ENCODE data around the gene EXT2.

EXT2 gene

DNA sequence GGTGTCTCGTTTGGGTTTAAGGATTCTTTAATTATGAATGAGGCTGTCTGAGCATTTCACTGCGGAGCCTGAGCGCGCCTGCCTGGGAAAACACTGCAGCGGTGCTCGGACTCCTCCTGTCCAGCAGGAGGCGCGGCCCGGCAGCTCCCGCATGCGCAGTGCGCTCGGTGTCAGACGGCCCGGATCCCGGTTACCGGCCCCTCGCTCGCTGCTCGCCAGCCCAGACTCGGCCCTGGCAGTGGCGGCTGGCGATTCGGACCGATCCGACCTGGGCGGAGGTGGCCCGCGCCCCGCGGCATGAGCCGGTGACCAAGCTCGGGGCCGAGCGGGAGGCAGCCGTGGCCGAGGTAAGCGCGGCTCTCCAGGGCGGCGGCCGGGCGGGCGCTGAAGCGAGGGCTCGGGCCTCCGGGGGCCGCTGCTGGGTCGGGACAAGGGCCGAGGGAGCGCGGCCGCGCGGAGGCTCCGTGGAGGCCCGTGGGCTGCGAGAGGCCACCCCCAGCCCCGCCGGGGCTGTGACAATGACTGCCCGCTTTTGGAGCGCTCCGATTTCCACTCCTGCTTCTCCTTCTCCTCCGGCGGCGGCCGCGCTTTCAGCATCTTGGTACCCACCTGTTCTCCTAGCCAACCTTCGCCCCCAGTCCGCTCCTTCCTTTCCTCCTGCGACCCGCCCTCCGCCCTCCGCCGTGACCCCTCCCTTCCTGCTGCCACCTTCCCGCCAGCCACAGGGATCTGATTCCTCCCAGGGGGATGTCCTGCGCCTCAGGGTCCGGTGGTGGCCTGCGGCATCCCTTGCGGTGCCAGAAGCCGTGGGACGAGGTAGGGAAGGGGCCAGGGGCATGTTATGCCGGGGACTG lies at the start of gene EXT2:
Gene EXT2 (plus strand): TSS at position 173 of the 854 bp plus-strand sequence. CDS start 12,035 bp downstream, outside the sequence.
- peak; percentile 60 for DNase-seq

DNA sequence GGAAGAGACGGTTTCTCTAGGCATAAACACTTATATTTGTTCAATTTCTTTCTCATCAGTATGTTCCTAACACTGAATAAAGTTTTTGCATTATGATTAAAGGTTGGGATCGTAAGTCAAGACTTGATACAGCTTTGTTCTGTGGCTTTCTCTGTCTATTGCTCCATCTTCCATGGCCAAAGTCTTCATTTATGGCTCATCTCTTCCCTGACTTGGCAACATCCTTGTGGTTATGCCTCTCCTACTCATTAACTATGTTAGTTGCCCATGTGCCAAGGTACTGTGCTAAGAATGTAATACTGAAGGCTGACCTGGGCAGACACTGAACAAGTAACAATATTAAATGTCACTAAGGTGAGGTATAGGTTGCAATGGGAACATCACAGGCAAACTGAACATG lies 49.3 kb upstream of the EXT2 start:
- DNase-seq: no peak

DNA sequence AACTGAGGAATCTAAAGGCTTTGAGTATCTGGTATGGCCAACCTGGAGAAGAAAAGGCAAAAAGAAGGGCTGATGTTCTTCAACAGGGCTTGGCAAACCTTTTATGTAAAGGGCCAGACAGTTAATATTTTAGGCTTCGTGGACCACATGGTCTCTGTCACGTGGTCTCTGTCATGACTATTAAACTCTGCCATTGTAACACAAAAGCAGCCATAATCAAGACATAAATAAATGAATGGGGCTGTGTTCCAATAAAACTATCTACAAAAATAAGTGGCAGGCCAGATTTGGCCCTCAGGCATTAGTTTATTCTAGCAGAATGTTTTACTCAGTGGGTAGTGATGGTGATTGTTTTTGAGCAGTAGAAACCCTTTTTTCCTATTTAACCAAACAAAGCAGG lies 48.2 kb upstream of the EXT2 start:
- no peak for DNase-seq

DNA sequence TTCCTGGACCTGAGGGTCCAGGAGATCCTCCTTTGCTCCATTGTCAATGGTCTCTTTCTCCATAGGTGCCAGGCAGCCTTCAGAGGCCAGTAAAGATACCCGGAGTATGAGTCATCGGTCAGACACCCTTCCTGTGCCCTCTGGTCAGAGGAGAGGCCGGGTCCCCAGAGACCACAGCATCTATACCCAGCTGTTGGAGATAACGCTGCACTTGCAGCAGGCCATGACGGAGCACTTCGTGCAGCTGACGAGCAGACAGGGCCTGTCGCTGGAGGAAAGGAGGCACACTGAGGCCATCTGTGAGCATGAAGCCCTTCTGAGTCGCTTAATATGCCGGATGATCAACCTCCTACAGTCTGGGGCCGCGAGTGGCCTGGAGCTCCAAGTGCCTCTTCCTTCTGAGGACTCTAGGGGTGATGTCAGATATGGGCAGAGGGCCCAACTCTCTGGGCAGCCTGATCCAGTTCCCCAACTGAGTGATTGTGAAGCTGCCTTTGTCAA lies 47.5 kb upstream of the EXT2 start, which contains the start of gene ACCSL:
Gene ACCSL (plus strand): TSS at position 51 of the 501 bp plus-strand sequence. CDS start 56 bp downstream, at position 107.
- no peak for DNase-seq

DNA sequence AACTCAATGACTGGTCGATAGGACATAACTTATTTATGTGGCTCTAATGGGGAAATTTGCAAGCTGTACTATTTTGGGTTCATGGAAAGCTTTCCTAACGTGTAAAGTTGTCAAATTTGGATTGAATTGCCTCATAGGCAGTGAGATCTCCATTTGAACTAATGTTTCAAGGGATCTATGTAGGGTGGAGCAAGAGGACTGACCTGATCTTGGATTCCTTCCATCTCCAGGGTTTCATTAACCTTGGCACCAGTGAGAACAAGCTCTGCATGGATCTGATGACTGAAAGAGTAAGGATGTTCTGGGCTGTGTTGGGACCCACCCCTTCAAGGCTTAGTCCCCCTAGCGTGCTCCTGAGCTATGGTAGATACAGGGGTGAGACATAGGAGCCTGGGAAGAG lies 45.6 kb upstream of the EXT2 start:
- no peak for DNase-seq

DNA sequence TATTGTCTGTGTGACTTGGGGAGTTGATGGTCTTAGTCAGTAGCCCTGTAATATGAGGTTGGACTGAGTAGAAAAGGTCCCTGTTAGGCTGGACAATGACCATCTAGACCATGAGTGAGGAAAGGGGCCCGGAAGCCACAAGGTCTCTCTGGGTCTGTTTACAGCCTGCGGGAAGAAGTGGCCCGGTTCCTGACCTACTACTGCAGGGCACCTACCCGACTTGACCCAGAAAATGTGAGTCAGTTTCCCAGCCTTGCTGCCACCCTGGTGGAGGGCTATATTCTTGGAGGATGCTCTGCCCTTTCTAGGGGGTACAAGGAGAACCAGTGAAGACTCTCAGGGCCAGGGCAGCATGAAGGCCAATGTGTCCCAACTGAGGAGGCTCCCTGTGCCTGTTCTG lies 44.3 kb upstream of the EXT2 start:
- DNase-seq: no peak

DNA sequence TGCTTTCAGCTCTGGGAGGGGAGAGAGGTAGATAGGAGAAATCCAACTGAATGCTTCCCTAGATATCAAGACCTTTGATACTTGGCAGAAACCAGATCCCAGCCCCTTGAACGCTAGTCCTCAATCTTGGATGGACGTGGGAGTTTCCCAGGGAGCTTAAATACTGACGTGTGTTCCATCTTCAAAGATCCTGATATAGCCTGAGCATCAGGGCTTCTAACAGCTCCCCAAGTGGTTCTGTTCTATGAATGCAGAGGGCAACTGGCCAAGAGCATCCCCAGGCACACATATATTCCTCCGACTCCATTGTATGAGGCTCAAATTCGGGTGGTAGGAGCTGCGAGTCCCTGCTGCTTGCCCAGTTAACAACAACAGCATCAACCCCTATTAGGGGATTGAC lies 38.1 kb upstream of the EXT2 start:
- no peak for DNase-seq

DNA sequence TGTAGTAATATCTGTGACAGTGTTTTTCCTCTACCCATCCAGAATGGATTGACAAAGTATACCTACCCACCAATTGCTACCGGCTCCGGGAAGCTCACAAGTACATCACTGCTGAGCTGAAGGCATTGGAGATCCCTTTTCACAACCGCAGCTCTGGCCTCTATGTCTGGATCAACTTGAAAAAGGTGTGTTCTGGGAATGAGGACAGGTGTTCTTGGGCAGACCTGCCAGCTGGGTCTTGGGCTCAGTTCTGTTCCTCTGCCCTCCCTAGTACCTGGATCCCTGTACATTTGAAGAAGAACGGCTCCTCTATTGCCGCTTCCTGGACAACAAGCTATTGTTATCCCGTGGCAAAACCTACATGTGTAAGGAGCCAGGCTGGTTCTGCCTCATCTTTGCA lies 37.2 kb upstream of the EXT2 start:
- no peak for DNase-seq

DNA sequence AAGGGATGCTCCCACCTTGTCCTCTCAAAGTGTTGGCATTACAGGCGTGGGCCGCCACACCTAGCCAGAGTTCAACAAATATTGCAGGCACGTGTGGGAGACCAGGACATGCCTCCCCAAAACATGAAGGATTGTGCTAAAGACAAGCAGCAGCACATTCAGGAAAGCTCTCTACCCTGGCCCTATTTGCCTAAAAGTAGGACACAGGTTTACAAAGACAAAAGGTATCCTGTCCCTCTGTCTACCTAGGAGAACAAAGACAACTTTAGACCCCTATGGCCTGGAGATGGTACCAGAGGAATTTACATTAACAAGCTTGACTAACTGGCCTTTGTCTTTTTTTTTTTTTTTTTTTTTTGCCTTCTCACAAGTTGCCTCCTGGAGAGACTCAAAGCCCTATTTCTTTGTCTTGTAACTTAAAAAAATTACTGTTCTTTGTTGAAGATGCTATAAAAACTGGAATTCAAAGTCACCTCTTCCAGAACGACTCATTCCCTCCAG lies 30.3 kb upstream of the EXT2 start:
- no peak for DNase-seq

DNA sequence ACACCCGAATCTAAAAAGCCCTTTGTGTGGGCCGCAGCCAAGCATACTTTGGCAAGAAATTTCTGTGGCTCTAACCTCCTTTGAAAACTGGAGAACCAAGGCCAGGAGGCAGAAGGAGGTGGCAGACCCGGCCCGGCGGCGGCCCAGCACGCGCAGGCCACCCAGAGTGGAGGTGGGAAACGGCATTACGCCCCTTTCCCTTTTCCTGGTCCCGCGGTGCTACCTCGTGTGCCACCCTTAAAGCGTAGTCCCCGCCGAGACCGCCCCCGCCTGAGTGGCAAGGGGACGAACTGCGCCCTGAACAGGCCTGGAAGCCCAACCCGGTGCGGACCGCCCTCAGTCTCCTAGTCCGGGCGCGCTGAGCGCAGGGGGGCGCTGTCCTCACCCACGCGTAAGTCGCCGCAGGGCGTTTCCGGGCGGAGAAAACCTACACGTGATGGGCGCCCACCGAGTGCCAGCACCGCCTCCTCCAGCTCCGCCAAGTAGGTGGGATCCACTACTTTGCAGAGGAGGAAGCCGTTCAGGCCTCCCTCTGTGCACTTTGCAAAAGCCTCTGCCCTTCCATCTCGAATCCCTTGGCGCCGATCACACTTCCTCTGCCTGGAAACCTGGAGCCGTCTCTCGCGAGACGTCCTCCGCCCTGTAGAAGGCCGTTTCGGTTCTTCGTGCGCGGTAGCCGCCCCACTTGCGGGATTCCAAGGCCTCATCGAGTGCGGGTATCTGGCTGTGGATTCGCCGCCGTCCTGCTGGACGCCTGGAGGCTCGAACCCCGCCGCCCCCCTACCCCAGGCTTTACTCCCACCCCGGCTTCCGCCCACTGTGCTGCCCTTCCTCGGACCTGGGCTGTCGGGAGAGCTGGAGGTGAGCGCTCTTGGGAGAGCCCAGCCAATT lies 29.4 kb upstream of the EXT2 start, which contains the start of gene ACCS:
Gene ACCS (plus strand): TSS at position 430 of the 891 bp plus-strand sequence. CDS start 1,358 bp downstream, outside the sequence.
- DNase-seq: peak; percentile 76

DNA sequence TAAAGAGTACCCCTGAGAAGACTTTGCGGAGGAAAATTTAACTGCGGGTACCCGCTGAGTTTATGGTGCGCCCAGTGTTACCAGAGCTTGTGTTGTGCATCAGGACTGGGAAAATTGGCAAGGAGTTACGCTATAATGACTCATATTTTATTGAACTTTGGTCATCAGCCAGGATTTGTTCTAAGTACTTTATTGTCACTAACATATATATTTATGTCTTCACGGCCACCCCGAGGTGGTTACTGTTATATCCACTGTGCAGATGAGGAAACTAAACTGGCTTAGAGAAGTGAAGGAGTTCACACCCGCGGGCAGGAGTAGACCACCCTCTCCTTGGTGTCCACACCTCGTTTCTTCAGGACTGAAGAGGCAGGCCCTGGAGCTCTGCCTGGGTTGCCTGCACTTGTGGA lies 28.7 kb upstream of the EXT2 start:
- DNase-seq: no peak

DNA sequence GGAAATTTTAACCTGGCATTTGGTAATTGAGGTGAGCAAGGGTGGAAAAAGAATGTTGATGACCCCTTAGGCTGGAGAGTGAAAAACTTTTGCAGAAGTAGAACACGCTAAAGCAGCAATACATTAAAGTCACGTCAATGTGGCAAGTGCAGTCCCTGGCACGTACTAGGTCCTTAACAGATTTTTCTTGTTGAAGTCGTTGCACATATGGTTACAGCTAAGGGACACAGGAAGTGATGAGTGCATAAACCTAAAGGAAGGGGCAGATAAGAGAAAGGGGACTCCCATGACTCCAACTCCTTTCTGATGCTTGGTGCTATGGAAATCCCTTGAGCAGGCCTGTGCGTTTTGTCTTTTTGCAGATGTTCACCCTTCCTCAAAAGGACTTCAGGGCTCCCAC lies 28.2 kb upstream of the EXT2 start:
- DNase-seq: no peak

DNA sequence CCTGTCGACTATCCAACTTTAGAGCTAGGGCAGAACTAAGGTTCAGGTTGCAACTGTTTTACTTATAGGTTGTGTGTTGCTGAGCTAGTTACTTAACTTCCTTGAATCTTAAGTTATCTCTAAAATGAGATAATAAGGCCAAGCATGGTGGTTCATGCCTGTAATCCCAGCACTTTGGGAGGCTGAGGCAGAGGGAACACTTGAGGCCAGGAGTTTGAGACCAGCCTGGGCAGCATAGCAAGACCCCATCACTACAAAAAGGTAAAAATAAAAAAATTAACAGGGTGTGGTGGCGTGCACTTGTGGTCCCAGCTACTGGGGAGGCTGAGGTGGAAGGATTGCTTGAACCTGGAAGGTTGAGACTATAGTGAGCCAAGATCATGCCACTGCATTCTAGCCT lies 27.3 kb upstream of the EXT2 start:
- DNase-seq: no peak

DNA sequence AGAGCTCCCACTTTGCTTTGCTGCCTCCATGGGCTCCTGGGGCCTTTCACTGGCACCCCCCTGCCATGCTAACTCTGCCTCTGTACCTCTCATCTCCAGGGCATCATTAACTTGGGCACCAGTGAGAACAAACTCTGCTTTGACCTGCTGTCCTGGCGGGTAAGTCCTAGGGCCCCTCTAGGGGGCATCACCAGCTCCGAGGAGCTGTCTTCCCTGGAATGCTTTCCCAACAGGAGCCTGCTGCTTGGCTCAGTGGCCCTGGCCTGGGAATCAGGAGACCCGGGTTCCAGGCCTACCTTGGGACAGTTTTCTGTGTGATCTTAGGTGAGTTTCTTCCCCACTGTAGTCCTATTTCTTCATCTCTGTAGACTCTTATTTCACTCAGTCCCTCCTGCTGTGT lies 24.3 kb upstream of the EXT2 start:
- no peak for DNase-seq

DNA sequence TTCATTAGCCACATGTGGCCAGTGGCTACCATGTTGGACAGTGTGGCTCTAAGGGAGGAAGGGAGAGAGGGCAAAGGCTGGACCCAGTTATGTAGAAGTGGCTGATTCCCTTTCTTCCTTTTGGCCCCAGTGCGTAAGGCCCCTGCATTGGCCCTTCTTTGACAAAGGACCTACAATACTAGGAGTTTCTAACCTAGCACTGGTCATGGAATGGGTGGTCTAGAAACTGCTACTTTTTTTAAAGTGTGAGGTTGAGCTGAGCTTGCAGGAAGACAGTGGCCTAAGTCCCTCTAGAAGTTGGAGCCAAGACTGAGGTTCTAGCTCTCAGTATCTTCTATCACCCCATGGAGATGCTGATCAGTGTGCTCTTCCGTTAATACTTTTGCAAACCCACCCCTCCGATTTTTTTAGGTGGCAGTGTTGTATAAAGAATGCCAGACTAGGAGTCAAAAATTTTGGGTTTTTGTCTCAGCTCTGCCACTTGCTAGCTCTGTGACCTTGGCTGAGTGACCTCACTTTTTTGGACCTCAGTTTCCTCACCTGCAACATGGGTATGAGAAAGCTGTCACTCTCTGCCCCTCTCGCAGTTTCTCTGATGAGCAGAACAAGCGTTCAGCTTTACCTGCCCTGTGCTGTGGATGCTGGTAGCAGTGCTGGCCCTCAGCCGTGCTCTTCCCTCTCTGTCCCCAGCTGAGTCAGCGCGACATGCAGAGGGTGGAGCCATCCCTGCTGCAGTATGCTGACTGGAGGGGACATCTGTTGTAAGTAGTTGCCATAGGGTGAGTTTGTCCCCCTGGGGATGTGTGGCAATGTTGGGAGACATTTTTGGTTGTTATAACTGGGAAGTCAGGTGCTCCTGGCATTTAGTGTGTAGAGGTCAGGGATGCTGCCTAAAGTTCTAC lies 22.5 kb upstream of the EXT2 start:
- DNase-seq: no peak

DNA sequence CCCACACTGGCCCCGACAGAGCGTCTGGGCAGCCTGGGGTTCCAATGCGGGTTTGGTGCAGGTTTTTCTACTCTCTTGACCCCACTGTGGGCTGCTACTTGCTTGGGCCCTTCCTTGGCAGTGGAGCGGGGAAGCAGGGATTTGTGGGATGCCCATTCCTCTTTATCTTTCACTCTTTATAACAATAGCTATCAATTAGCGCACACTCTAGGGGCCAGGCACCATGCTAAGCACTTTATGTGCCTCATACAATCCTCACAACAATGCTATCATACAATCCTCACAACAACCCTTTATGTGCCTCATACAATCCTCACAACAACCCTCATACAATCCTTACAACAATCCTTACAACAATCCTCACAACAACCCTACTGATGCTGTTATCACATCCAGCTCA lies 16.7 kb upstream of the EXT2 start:
- no peak for DNase-seq

DNA sequence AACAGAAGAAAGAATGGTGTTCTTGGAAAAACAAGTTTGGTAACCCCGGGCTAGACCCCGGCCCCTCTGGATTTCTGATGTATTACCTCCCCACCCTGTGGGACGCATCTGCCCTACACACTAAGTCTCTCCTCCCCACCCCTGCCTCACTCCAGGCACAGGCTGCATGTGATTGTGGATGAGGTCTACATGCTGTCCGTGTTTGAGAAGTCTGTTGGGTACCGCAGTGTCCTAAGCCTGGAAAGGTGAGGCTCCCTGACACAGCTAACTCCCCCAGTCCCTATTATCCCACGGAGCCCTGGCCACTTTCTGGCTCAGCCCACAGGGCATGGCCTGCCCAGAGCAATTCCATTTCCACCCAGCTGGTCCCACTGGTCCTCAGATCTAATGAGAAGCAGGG lies 16.1 kb upstream of the EXT2 start:
- no peak for DNase-seq

DNA sequence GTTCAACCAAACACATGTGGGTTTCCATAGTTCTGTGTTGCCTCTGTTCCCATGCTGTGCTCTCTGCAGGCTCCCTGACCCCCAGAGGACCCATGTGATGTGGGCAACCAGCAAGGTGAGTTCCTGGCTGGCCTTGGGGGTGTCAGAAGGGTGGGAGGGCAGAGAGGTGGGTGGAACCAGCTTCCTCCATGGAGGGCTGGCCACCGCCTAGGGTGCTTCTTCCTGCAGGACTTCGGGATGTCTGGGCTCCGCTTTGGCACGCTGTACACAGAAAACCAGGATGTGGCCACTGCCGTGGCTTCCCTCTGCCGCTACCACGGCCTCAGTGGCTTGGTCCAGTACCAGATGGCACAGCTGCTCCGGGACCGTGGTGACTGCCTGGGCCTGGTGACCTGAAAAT lies 14.5 kb upstream of the EXT2 start:
- DNase-seq: no peak

DNA sequence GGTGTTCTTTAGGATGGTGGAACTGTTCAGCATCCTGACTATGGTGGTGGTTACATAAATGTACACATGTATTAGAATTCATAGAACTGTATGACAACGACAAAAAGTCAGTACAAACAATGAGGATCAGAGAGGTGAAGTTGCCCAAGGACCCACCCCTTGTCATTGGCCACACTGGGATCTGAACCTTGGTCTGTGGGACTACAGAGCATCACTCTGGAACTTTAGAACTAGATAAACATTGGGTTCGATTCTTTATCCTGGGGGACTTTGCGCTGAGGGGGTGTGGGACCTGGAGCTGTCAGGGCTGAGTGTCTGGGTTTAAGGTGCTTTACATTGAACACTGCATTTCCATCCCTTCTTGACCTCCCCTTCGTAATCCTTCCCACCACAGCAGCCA lies 12.8 kb upstream of the EXT2 start:
- DNase-seq: no peak

DNA sequence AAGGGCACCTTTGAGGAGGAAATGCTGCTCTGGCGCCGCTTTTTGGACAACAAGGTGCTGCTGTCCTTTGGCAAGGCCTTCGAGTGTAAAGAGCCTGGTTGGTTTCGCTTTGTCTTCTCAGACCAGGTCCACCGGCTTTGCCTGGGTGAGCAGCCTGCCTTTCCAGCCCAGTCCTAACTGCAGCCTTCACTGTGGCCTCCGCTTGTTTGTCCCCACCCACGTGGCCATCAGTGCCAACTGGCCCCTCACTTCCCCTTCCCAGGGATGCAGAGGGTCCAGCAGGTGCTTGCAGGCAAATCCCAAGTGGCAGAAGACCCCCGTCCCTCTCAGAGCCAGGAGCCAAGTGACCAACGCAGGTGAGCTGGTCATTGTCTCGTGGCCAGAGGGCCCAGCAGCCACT lies 12.0 kb upstream of the EXT2 start:
- DNase-seq: no peak

DNA sequence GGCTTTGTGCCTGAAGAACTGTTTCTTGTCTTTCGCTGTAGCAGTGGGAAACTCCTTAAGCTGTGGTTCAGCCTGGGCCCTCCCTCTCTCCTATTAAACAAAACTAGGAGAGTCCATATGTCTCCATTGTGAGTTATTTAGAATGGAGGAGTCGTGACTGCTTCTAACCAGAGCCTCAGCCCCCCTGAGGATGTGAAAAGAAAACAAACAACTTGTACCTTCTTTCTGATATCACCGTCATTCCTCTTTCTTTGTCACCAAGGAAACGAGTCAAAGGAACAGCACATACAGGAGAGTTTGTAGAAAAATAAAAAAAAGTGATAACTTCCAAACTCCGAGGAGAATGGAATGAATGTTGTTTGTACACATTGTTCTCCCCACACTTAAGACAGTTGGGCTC lies 11.6 kb upstream of the EXT2 start:
- no peak for DNase-seq

DNA sequence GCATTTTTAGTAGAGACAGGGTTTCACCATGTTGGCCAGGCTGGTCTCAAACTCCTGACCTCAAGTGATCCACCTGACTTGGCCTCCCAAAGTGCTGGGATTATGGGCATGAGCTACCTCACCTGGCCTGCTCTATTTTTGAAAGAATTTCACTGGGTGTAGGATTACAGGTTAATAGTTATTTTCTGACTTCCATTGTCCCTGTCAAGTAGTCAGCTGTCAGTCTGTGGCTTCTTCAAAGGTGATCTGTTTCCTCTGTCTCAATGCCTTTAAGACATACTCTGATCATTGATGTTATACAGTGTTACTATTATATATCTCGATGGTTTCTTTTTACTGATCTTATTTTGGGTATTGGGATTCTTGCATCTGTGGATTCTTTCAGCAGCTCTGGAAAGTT lies 10.1 kb upstream of the EXT2 start:
- DNase-seq: no peak

Data from NCI-H748 treated with DMSO at 0.1 percent for 48 hours (cell line).